Loucy (cell line): ENCODE measurements around the gene INPPL1.

ENCODE experiments used
- H2AFZ ChIP-seq: fragments of 200-600 bp; sonication (generic); 2 replicates; pipeline ENCODE4 v1.6.0; 2016; ENCODE audit warnings: antibody characterized with exemption, mild to moderate bottlenecking, low read length, moderate library complexity
- H3F3A ChIP-seq: fragments of 200-600 bp; 2 replicates; pipeline ENCODE4 v1.6.0; 2016; ENCODE audit warnings: antibody characterized with exemption, low read depth, mild to moderate bottlenecking
- H3K27me3 ChIP-seq: fragments of 200-600 bp; sonication (generic); 2 replicates; pipeline ENCODE4 v1.6.1; 2014; ENCODE audit warnings: low read length, mild to moderate bottlenecking; ENCODE audit not compliant: insufficient read depth, poor library complexity, severe bottlenecking
- H3K36me3 ChIP-seq: fragments of 200-600 bp; sonication (generic); 2 replicates; pipeline ENCODE4 v1.6.1; 2016; ENCODE audit warnings: low read length; ENCODE audit not compliant: insufficient read depth
- H3K4me1 ChIP-seq: fragments of 200-600 bp; sonication (generic); 2 replicates; pipeline ENCODE4 v1.5.1; 2014; ENCODE audit warnings: low read length, mild to moderate bottlenecking; ENCODE audit not compliant: insufficient read depth, poor library complexity, severe bottlenecking
- H3K4me2 ChIP-seq: fragments of 200-600 bp; sonication (generic); 2 replicates; pipeline ENCODE4 v1.6.0; 2014; ENCODE audit warnings: antibody characterized with exemption, low read length, low read depth, mild to moderate bottlenecking; ENCODE audit not compliant: poor library complexity, severe bottlenecking
- H3K4me3 ChIP-seq: fragments of 200-600 bp; sonication (generic); 2 replicates; pipeline ENCODE4 v1.5.1; 2014; ENCODE audit warnings: low read length, mild to moderate bottlenecking, mixed read lengths; ENCODE audit not compliant: poor library complexity, severe bottlenecking
- H3K79me2 ChIP-seq: fragments of 200-600 bp; sonication (generic); 2 replicates; pipeline ENCODE4 v1.6.1; 2014; ENCODE audit warnings: low read length; ENCODE audit not compliant: insufficient read depth
- H3K9ac ChIP-seq: fragments of 200-600 bp; sonication (generic); 2 replicates; pipeline ENCODE4 v1.6.0; 2014; ENCODE audit warnings: mild to moderate bottlenecking, low read depth, low read length, moderate library complexity; ENCODE audit not compliant: poor library complexity, severe bottlenecking
- H3K9me2 ChIP-seq: fragments of 200-600 bp; sonication (generic); replicated peaks from 2 replicates; pipeline ENCODE4 v1.6.1; 2016; ENCODE audit warnings: low read depth, low read length, mixed read lengths
- H3K9me3 ChIP-seq: fragments of 200-600 bp; sonication (generic); 2 replicates; pipeline ENCODE4 v1.6.1; 2014; ENCODE audit warnings: mild to moderate bottlenecking, antibody characterized with exemption, low read length, low read depth; ENCODE audit not compliant: insufficient read depth
- H4K20me1 ChIP-seq: fragments of 200-600 bp; sonication (generic); 2 replicates; pipeline ENCODE4 v1.6.0; 2014; ENCODE audit warnings: antibody characterized with exemption, low read length, mild to moderate bottlenecking; ENCODE audit not compliant: insufficient read depth, poor library complexity, severe bottlenecking
- CTCF ChIP-seq: fragments of 200-600 bp; sonication (generic); conservative IDR thresholded peaks from 2 replicates; pipeline ENCODE4 v1.5.1; 2014; ENCODE audit warnings: mild to moderate bottlenecking, antibody characterized with exemption, low read length
- EZH2phosphoT487 ChIP-seq: fragments of 200-600 bp; IDR thresholded peaks from 2 replicates; pipeline ENCODE4 v1.6.1; 2018; ENCODE audit warnings: antibody characterized with exemption, mild to moderate bottlenecking, moderate library complexity, borderline replicate concordance

The INPPL1 gene

DNA sequence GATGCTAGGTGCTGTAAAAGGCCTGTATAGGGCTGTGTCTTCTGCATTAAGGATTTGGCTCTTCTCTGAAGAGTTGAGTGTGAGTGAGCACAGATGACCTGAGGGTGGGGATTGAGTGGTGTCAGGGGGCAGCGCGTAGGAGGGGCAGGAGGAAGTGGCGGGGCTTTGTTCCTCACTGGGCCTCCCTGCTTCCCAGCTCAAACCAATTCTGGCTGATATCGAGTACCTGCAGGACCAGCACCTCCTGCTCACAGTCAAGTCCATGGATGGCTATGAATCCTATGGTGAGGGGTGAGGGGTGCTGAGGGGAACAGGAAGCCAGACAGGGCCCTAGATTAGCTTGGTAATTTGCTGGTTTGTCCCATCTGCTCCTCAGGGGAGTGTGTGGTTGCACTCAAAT lies 10.4 kb downstream of the INPPL1 start:
- Histone ChIP-seq H3F3A (peaks cover 3% of the 10 kb centered on the region), H4K20me1 (no peaks in the 10 kb centered on the region), H3K9ac (no peak overlapping the region), H3K36me3 (peaks cover 71% of the 10 kb centered on the region; the same call in 1 of the 2 replicates), H3K4me2 (no peak overlapping the region), H3K79me2 (no peaks in the 10 kb centered on the region), H3K4me3 (no peak overlapping the region), H3K4me1 (no peaks in the 10 kb centered on the region), H3K27me3 (no peaks in the 10 kb centered on the region), H3K9me2 (no peaks in the 10 kb centered on the region), H2AFZ (no peak overlapping the region), H3K9me3 (no peaks in the 10 kb centered on the region)
- no peak for TF ChIP-seq EZH2phosphoT487

GRCh38 chr11:72235351-72236057 lies 10.9 kb downstream of the INPPL1 start:
- no peak for TF ChIP-seq CTCF
- TF ChIP-seq EZH2phosphoT487: no peak
- Histone ChIP-seq H3K36me3 (peaks cover 66% of the 10 kb centered on the region; the same call in 1 of the 2 replicates), H3K4me3 (no peak overlapping the region), H3K9me3 (no peaks in the 10 kb centered on the region), H3F3A (peaks cover 3% of the 10 kb centered on the region), H3K79me2 (no peaks in the 10 kb centered on the region), H3K9me2 (no peaks in the 10 kb centered on the region), H3K9ac (no peak overlapping the region), H4K20me1 (no peaks in the 10 kb centered on the region), H3K4me1 (no peaks in the 10 kb centered on the region), H3K27me3 (no peaks in the 10 kb centered on the region), H3K4me2 (no peak overlapping the region), H2AFZ (no peak overlapping the region)

GRCh38 chr11:72236083-72236697 lies 11.6 kb downstream of the INPPL1 start:
- Histone ChIP-seq H3K9me3 (no peaks in the 10 kb centered on the region), H2AFZ (no peak overlapping the region)

More at GRCh38 chr11:72236083-72236697, 11.6 kb downstream of the INPPL1 start:
- Histone ChIP-seq H3K4me1 (no peaks in the 10 kb centered on the region), H3F3A (peaks cover 3% of the 10 kb centered on the region), H4K20me1 (no peaks in the 10 kb centered on the region), H3K4me2 (no peak overlapping the region), H3K9me2 (no peaks in the 10 kb centered on the region), H3K36me3 (peaks cover 59% of the 10 kb centered on the region; the same call in 1 of the 2 replicates), H3K9ac (no peak overlapping the region), H3K4me3 (no peak overlapping the region), H3K27me3 (no peaks in the 10 kb centered on the region), H3K79me2 (no peaks in the 10 kb centered on the region)
- TF ChIP-seq EZH2phosphoT487 (no peak), CTCF (no peak)
